Liver (tissue), 3 donors: ENCODE data around the gene KCNIP4.

Experiments used
- RAD21 ChIP-seq, 2 donors: IDR thresholded peaks; 2 replicates each; pipeline ENCODE4 v1.6.1; 2016; ENCODE audit warnings: antibody characterized with exemption in 2 of 2, mild to moderate bottlenecking in 2 of 2
- SP1 ChIP-seq: IDR thresholded peaks from 2 replicates; pipeline ENCODE4 v1.6.1; 2018; ENCODE audit warnings: antibody characterized with exemption, mild to moderate bottlenecking
- TF ChIP-seq, protein P1 (sequence below): IDR thresholded peaks from 2 replicates; pipeline ENCODE4 v1.6.1; 2016; ENCODE audit warnings: antibody characterized with exemption
- TF ChIP-seq, protein P2 (sequence below): fragments of 150-350 bp; IDR thresholded peaks from 2 replicates; pipeline ENCODE4 v1.5.1; 2017; ENCODE audit warnings: improper control_type of control experiment, low read depth, low read length; ENCODE audit not compliant: missing input control
- donor health status: healthy.
- donor health status: healthy.

DNA sequence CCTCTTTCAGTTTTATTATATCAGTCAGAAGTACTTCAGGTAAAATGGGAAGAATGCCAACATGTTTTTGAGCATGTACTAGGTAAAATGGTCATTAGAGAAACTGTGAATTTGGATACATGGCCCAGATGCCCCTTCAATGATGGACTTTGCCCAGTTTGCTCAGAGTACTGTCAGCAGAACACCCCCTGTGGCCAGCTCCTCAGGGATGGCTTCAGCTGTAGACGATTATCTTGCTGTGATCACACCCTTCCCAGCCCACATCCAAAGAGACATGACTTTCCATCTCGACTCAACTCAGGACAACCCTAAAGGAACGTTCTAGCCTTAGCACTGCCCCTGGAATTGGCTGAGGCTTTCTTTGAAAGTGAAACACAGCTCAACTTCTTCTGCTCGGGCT lies 809.2 kb downstream of the KCNIP4 start:
- TF ChIP-seq, protein P1, sequence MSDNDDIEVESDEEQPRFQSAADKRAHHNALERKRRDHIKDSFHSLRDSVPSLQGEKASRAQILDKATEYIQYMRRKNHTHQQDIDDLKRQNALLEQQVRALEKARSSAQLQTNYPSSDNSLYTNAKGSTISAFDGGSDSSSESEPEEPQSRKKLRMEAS = no peak
- TF ChIP-seq, protein P2, sequence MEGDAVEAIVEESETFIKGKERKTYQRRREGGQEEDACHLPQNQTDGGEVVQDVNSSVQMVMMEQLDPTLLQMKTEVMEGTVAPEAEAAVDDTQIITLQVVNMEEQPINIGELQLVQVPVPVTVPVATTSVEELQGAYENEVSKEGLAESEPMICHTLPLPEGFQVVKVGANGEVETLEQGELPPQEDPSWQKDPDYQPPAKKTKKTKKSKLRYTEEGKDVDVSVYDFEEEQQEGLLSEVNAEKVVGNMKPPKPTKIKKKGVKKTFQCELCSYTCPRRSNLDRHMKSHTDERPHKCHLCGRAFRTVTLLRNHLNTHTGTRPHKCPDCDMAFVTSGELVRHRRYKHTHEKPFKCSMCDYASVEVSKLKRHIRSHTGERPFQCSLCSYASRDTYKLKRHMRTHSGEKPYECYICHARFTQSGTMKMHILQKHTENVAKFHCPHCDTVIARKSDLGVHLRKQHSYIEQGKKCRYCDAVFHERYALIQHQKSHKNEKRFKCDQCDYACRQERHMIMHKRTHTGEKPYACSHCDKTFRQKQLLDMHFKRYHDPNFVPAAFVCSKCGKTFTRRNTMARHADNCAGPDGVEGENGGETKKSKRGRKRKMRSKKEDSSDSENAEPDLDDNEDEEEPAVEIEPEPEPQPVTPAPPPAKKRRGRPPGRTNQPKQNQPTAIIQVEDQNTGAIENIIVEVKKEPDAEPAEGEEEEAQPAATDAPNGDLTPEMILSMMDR = no peak
- no peak for TF ChIP-seq SP1
- no peak for TF ChIP-seq RAD21 (IDR thresholded peaks at IDR 0.05)
